GM10266 (cell line): ENCODE results near the gene CCDC83.

ENCODE experiments used
- DNase-seq: peaks from one replicate; pipeline ENCODE4 v3.0.0; 2012; ENCODE audit errors: extremely low spot score
- TF ChIP-seq, protein P1 (sequence below): IDR thresholded peaks from 2 replicates; pipeline ENCODE4 v1.5.1; 2012; ENCODE audit warnings: mild to moderate bottlenecking, low read depth; ENCODE audit not compliant: control insufficient read depth, insufficient read depth; ENCODE audit errors: missing control alignments

Gene CCDC83

GRCh38 chr11:85930879-85931366, 75.7 kb downstream of the CCDC83 start:
- DNase-seq, result no peak
- TF ChIP-seq, protein P1, sequence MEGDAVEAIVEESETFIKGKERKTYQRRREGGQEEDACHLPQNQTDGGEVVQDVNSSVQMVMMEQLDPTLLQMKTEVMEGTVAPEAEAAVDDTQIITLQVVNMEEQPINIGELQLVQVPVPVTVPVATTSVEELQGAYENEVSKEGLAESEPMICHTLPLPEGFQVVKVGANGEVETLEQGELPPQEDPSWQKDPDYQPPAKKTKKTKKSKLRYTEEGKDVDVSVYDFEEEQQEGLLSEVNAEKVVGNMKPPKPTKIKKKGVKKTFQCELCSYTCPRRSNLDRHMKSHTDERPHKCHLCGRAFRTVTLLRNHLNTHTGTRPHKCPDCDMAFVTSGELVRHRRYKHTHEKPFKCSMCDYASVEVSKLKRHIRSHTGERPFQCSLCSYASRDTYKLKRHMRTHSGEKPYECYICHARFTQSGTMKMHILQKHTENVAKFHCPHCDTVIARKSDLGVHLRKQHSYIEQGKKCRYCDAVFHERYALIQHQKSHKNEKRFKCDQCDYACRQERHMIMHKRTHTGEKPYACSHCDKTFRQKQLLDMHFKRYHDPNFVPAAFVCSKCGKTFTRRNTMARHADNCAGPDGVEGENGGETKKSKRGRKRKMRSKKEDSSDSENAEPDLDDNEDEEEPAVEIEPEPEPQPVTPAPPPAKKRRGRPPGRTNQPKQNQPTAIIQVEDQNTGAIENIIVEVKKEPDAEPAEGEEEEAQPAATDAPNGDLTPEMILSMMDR, result no peak

DNA sequence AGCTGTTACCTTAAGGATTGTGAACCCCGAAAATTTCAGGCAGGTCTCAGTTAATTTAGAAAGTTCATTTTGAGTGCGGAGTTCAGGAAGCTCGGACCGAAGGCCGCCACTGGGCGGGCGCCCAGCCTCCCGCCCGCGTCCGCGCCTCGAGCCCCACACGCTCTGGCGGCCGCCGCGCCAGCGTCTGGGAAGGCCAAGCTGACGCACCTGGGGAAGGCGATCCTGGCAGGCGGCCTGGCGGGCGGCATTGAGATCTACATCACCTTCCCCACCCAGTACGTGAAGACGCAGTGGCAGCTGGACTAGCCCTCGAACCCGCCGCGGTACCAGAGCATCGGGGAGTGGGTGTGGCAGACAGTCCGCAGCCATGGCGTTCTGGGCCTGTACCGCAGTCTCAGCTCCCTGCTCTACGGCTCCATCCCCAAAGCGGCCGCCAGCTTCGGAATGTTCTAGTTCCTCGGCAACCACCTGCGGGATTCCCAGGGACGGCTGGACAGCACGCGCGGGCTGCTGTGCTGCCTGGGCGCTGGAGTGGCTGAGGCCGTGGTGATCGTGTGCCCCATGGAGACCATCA, 79.5 kb downstream of the CCDC83 start:
- TF ChIP-seq, protein P1, result no peak
- no peak for DNase-seq

GRCh38 chr11:85935751-85936150, 80.6 kb downstream of the CCDC83 start:
- no peak for DNase-seq
- TF ChIP-seq, protein P1, result no peak

GRCh38 chr11:85937835-85938234, 82.7 kb downstream of the CCDC83 start:
- TF ChIP-seq, protein P1, result no peak

GRCh38 chr11:85939099-85940015, 84.2 kb downstream of the CCDC83 start:
- TF ChIP-seq, protein P1, result no peak
- no peak for DNase-seq

More at GRCh38 chr11:85937835-85938234, 82.7 kb downstream of the CCDC83 start:
- no peak for DNase-seq

DNA sequence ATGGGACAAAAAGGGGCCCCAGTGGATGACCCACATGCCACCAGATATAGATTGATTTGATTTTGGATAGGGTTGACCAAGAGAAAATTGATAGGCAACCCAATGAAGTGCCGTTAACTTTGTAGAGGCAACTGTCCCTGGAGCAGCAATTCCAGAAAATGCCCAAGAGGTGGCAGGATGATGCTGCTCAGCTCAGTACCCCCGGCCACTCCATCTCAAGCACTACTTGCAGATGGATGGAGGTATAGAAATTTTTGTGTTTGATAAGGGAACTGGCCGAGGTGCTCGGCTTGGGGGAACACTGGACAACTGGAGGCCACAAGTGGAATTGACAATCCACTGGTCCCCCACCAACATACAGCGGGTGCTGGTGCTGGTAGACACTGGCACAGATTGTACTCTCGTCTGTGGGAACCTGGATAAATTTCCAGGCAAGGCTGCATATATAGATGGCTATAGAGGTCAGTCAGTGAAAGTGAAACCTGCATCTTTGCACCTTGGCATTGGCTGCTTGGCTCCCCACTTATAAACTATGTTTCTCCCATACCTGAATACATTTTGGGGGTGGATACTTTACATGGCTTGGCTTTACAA, 86.3 kb downstream of the CCDC83 start:
- TF ChIP-seq, protein P1, result peak; percentile 68
- DNase-seq, result peak; percentile 71
